Endothelial cell of hepatic sinusoid (primary cell): ENCODE measurements around the gene PTPN12.
"Not testable (repeated sequence)": the region's sequence is repeated elsewhere in the genome, so short reads cannot be mapped to it uniquely, and the experiment has no call there.

ENCODE experiments used
- in situ Hi-C: cut with HindIII; loops from 2 replicates; pipeline ENCODE4 v1.10.0; 2017; ENCODE audit warnings: low sequenced_read_pairs

Gene PTPN12

GRCh38 chr7:77537778-77538280 is 734 bp downstream of the PTPN12 start:
- in situ Hi-C loops, result no loop called here

- in situ Hi-C loops, result no loop called here
These were observed 1.5 kb downstream of the PTPN12 start for GRCh38 chr7:77538281-77539212.

- in situ Hi-C loops, result no loop called here
These were observed 3.3 kb downstream of the PTPN12 start for GRCh38 chr7:77540402-77540822.

- in situ Hi-C loops, result not testable (repeated sequence)
These were observed 3.9 kb downstream of the PTPN12 start for GRCh38 chr7:77540993-77541392.

GRCh38 chr7:77542409-77542808 is 5.3 kb downstream of the PTPN12 start:
- in situ Hi-C loops, result no loop called here

GRCh38 chr7:77542895-77543294 is 5.8 kb downstream of the PTPN12 start:
- in situ Hi-C loops, result no loop called here

- in situ Hi-C loops, result no loop called here
These were observed 6.8 kb downstream of the PTPN12 start for GRCh38 chr7:77543910-77544309.

- in situ Hi-C loops, result no loop called here
These were observed 7.4 kb downstream of the PTPN12 start for GRCh38 chr7:77544518-77544917.

GRCh38 chr7:77548206-77548605 is 11.1 kb downstream of the PTPN12 start:
- in situ Hi-C loops, result no loop called here

GRCh38 chr7:77549106-77549870 is 12.2 kb downstream of the PTPN12 start:
- in situ Hi-C loops, result no loop called here

GRCh38 chr7:77550586-77550985 is 13.5 kb downstream of the PTPN12 start:
- in situ Hi-C loops, result no loop called here

- in situ Hi-C loops, result no loop called here
These were observed 16.0 kb downstream of the PTPN12 start for GRCh38 chr7:77553123-77553522.

GRCh38 chr7:77558284-77558967 is 21.3 kb downstream of the PTPN12 start:
- in situ Hi-C loops, result no loop called here

- in situ Hi-C loops, result no loop called here
These were observed 24.3 kb downstream of the PTPN12 start for GRCh38 chr7:77561352-77561751.

GRCh38 chr7:77563275-77563674 is 26.2 kb downstream of the PTPN12 start:
- in situ Hi-C loops, result no loop called here

GRCh38 chr7:77565917-77566316 is 28.8 kb downstream of the PTPN12 start:
- in situ Hi-C loops, result no loop called here

GRCh38 chr7:77566421-77566820 is 29.3 kb downstream of the PTPN12 start:
- in situ Hi-C loops, result no loop called here

GRCh38 chr7:77569514-77570232 is 32.6 kb downstream of the PTPN12 start:
- in situ Hi-C loops, result no loop called here

- in situ Hi-C loops, result no loop called here
These were observed 33.4 kb downstream of the PTPN12 start for GRCh38 chr7:77570330-77571011.

- in situ Hi-C loops, result no loop called here
These were observed 34.7 kb downstream of the PTPN12 start for GRCh38 chr7:77571801-77572200.
